Measurements from ENCODE around the gene MAP7.

The MAP7 gene

DNA sequence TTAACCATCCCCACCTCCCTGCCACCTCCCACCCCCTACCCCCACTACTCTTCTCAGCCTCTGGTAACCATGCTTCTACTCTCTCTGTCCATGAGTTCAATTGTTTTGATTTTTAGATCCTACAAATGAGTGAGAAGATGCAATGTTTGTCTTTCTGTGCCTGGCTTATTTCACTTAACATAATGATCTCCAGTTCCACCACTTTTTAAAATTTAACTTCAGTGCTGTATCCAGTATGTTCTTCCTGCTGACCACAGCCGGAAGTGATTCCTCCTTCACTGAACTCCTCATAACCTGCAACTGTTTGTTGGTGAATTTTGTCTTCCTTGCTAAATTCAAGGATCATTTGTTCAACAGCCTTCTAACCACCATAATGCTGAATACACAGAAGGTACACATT is 3.9 kb downstream of the MAP7 start:
- H3K4me3 ChIP-seq (ENCODE audit: control insufficient read depth in 1 of 7, extremely low read depth in 1 of 7, insufficient read depth in 4 of 7, low read depth in 2 of 7, low read length in 6 of 7) = no peak overlapping the region
- 83% methylated on average over 1 of the region's 1 CpG for WGBS (ENCODE audit: insufficient coverage)

DNA sequence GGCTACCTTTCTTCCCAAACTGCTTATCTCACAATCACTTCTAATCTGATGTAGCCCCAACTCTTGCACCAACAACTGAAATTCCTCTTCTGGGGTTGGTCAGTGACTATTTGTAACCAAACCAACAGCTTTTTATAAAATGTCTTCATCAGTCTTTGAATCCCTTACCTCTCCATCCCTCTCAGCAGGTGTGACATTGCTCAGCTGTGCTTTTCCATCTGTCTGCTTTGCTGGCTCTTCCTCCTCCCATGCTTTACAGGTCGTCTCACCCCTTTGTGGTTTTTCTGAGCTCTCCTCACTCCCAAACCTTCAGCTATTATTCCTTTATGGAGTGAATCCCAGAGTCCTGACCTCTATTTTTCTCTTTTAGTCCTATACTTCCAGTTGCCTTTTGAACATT is 5.9 kb downstream of the MAP7 start:
- CTCF ChIA-PET = interaction anchor here (1.1 to 5.2 kb wide), 4 partner anchors 13 to 29 kb away, joined by 3 to 33 read pairs (median 4); no protein-coding TSS in a partner anchor

More for the DNA sequence above, 3.9 kb downstream of the MAP7 start:
- Histone ChIP-seq H3K4me1 (ENCODE audit: control extremely low read depth in 1 of 4, control insufficient read depth in 4 of 4, insufficient read depth in 4 of 4, low read length in 3 of 4) (peaks cover 0 to 27% (median 21%) of the 10 kb centered on the region in 4 experiments), H3K27ac (ENCODE audit: insufficient read depth in 1 of 2, low read depth in 1 of 2, low read length in 2 of 2, poor library complexity in 1 of 2, severe bottlenecking in 2 of 2) (no peak overlapping the region), H3K9me3 (ENCODE audit: control extremely low read depth in 1 of 5, control insufficient read depth in 4 of 5, insufficient read depth in 2 of 5, low read depth in 1 of 5, low read length in 4 of 5) (no peaks in the 10 kb centered on the region), H3K27me3 (replicated peaks in 2 of 5; ENCODE audit: control insufficient read depth in 4 of 5, insufficient read depth in 5 of 5, low read length in 4 of 5) (peaks cover 0 to 2% (median 0%) of the 10 kb centered on the region in 5 experiments), H3K36me3 (ENCODE audit: control insufficient read depth in 4 of 4, insufficient read depth in 4 of 4, low read length in 3 of 4) (no peaks in the 10 kb centered on the region)
- ChIA-PET POLR2A (no interaction called here), CTCF (interaction anchor here (0.8 to 5.2 kb wide), 10 partner anchors 11 to 171 kb away, joined by 3 to 33 read pairs (median 5); no protein-coding TSS in a partner anchor)
- no peak for DNase-seq

DNA sequence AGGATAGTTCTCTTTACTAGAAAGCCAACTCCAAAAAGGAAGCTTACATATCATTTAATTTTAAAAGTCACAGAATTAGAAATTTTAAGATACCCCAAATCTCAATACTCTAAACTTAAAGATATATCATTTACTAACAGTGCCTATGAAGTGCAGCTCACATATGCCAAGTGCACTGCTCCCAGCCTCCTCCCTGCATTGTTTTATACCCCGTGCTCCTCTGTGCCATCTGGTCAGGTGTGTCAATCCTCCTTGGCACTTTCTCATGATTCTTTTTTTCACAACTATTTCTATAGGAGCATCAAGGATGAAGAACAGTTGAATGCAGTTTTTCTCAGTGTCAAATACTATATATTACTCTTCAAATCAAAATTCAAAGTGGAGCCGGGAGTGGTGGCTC is 8.8 kb downstream of the MAP7 start:
- ChIA-PET POLR2A (no interaction called here), CTCF (interaction anchor here (1.0 to 2.8 kb wide), 4 partner anchors 14 to 161 kb away, joined by 3 to 20 read pairs (median 4); no protein-coding TSS in a partner anchor)
- H3K4me3 ChIP-seq (ENCODE audit: control insufficient read depth in 1 of 7, extremely low read depth in 1 of 7, insufficient read depth in 4 of 7, low read depth in 2 of 7, low read length in 6 of 7) = no peak overlapping the region
- no peak for DNase-seq
- WGBS (ENCODE audit: insufficient coverage) = 100% methylated on average over 1 of the region's 2 CpGs
- no peaks in the 10 kb centered on the region for H3K27me3 ChIP-seq (replicated peaks in 2 of 5; ENCODE audit: control insufficient read depth in 4 of 5, insufficient read depth in 5 of 5, low read length in 4 of 5)
- H3K9me3 ChIP-seq (ENCODE audit: control extremely low read depth in 1 of 5, control insufficient read depth in 4 of 5, insufficient read depth in 2 of 5, low read depth in 1 of 5, low read length in 4 of 5) = no peaks in the 10 kb centered on the region
- no peaks in the 10 kb centered on the region for H3K36me3 ChIP-seq (ENCODE audit: control insufficient read depth in 4 of 4, insufficient read depth in 4 of 4, low read length in 3 of 4)
- H3K4me1 ChIP-seq (ENCODE audit: control extremely low read depth in 1 of 4, control insufficient read depth in 4 of 4, insufficient read depth in 4 of 4, low read length in 3 of 4) = peaks cover 7 to 11% (median 8%) of the 10 kb centered on the region in 4 experiments
- no peak overlapping the region for H3K27ac ChIP-seq (ENCODE audit: insufficient read depth in 1 of 2, low read depth in 1 of 2, low read length in 2 of 2, poor library complexity in 1 of 2, severe bottlenecking in 2 of 2)

More for the DNA sequence above, 5.9 kb downstream of the MAP7 start:
- WGBS (ENCODE audit: insufficient coverage) = 71% methylated on average over 1 of the region's 1 CpG
- H3K27me3 ChIP-seq (replicated peaks in 2 of 5; ENCODE audit: control insufficient read depth in 4 of 5, insufficient read depth in 5 of 5, low read length in 4 of 5) = no peaks in the 10 kb centered on the region
- no peak overlapping the region for H3K27ac ChIP-seq (ENCODE audit: insufficient read depth in 1 of 2, low read depth in 1 of 2, low read length in 2 of 2, poor library complexity in 1 of 2, severe bottlenecking in 2 of 2)
- H3K9me3 ChIP-seq (ENCODE audit: control extremely low read depth in 1 of 5, control insufficient read depth in 4 of 5, insufficient read depth in 2 of 5, low read depth in 1 of 5, low read length in 4 of 5) = no peaks in the 10 kb centered on the region
- POLR2A ChIA-PET = no interaction called here
- DNase-seq = no peak
- peaks cover 0 to 12% (median 8%) of the 10 kb centered on the region in 4 experiments for H3K4me1 ChIP-seq (ENCODE audit: control extremely low read depth in 1 of 4, control insufficient read depth in 4 of 4, insufficient read depth in 4 of 4, low read length in 3 of 4)
- H3K36me3 ChIP-seq (ENCODE audit: control insufficient read depth in 4 of 4, insufficient read depth in 4 of 4, low read length in 3 of 4) = no peaks in the 10 kb centered on the region
- no peak overlapping the region for H3K4me3 ChIP-seq (ENCODE audit: control insufficient read depth in 1 of 7, extremely low read depth in 1 of 7, insufficient read depth in 4 of 7, low read depth in 2 of 7, low read length in 6 of 7)

DNA sequence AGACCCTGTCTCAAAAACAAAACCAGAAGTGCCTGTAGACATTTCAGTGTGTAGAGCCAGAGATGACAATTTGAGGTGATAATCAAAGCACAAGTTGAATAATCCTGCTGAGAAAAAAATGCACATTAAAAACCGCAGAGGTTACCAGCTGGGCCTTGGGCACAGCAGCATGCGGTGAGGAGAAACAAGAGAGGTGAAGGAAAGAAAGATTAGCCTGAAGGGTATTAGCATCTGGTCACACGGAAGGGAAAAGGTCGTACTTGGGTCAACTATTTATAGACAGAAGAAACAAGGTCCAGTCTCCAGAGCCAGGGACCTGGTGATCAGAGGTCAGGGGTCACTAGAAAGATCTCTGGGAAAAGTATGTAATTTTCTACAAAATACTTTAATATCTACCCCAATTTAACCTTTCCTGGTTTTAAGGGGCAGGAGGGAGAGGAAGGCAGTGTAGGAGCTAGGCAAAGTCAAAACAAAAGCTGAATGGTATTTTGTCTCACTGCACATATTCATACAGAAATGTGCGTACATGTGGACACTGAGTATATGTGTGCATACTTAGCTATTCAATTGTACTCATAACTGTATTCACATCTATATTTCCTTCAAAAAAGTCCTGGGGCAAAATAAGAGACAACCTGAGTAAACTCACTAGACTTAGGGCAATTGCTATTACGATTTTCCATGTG is 10.1 kb downstream of the MAP7 start:
- DNase-seq = no peak
- POLR2A ChIA-PET = no interaction called here
- no peak overlapping the region for H3K4me3 ChIP-seq (ENCODE audit: control insufficient read depth in 1 of 7, extremely low read depth in 1 of 7, insufficient read depth in 4 of 7, low read depth in 2 of 7, low read length in 6 of 7)
- CTCF ChIA-PET = interaction anchor here (1.1 to 2.8 kb wide), 4 partner anchors 7 to 15 kb away, joined by 3 to 20 read pairs (median 12); partner anchors contain the start of gene MAP7
- peaks cover 0 to 2% (median 0%) of the 10 kb centered on the region in 4 experiments for H3K36me3 ChIP-seq (ENCODE audit: control insufficient read depth in 4 of 4, insufficient read depth in 4 of 4, low read length in 3 of 4)
- H3K27me3 ChIP-seq (replicated peaks in 2 of 5; ENCODE audit: control insufficient read depth in 4 of 5, insufficient read depth in 5 of 5, low read length in 4 of 5) = no peaks in the 10 kb centered on the region
- no peaks in the 10 kb centered on the region for H3K9me3 ChIP-seq (ENCODE audit: control extremely low read depth in 1 of 5, control insufficient read depth in 4 of 5, insufficient read depth in 2 of 5, low read depth in 1 of 5, low read length in 4 of 5)
- no peak overlapping the region for H3K27ac ChIP-seq (ENCODE audit: insufficient read depth in 1 of 2, low read depth in 1 of 2, low read length in 2 of 2, poor library complexity in 1 of 2, severe bottlenecking in 2 of 2)
- H3K4me1 ChIP-seq (ENCODE audit: control extremely low read depth in 1 of 4, control insufficient read depth in 4 of 4, insufficient read depth in 4 of 4, low read length in 3 of 4) = peaks cover 7 to 16% (median 14%) of the 10 kb centered on the region in 4 experiments
- WGBS (ENCODE audit: insufficient coverage) = 87% methylated on average over 4 of the region's 6 CpGs

DNA sequence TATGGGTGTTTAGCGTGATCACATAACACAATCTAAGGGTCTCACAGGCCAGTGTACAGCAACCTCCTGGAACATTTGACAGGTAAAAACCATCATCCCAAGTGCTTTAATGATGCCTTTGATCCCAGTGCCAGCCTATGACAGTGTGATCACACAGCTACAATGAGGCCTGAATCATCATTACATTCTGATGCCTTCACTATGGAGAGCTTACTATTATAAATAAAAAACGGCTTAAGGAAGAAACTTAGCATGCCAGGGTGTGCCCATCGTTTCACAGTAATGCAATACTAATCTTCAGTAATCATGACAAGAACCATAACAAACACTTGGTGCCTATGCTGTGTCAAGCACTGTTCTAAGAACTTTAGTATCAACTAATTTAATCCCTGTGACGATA is 11.4 kb downstream of the MAP7 start:
- DNase-seq = no peak
- H3K36me3 ChIP-seq (ENCODE audit: control insufficient read depth in 4 of 4, insufficient read depth in 4 of 4, low read length in 3 of 4) = peaks cover 0 to 2% (median 0%) of the 10 kb centered on the region in 4 experiments
- no peak overlapping the region for H3K27ac ChIP-seq (ENCODE audit: insufficient read depth in 1 of 2, low read depth in 1 of 2, low read length in 2 of 2, poor library complexity in 1 of 2, severe bottlenecking in 2 of 2)
- H3K27me3 ChIP-seq (replicated peaks in 2 of 5; ENCODE audit: control insufficient read depth in 4 of 5, insufficient read depth in 5 of 5, low read length in 4 of 5) = no peaks in the 10 kb centered on the region
- peaks cover 7 to 26% (median 17%) of the 10 kb centered on the region in 4 experiments for H3K4me1 ChIP-seq (ENCODE audit: control extremely low read depth in 1 of 4, control insufficient read depth in 4 of 4, insufficient read depth in 4 of 4, low read length in 3 of 4)
- ChIA-PET CTCF (interaction anchor here (0.8 to 2.8 kb wide), 6 partner anchors 9 to 151 kb away, joined by 3 to 20 read pairs (median 4); partner anchors contain the start of gene MAP7), POLR2A (no interaction called here)
- H3K4me3 ChIP-seq (ENCODE audit: control insufficient read depth in 1 of 7, extremely low read depth in 1 of 7, insufficient read depth in 4 of 7, low read depth in 2 of 7, low read length in 6 of 7) = no peak overlapping the region
- H3K9me3 ChIP-seq (ENCODE audit: control extremely low read depth in 1 of 5, control insufficient read depth in 4 of 5, insufficient read depth in 2 of 5, low read depth in 1 of 5, low read length in 4 of 5) = no peaks in the 10 kb centered on the region
- WGBS (ENCODE audit: insufficient coverage) = 96% methylated on average over 3 of the region's 4 CpGs

DNA sequence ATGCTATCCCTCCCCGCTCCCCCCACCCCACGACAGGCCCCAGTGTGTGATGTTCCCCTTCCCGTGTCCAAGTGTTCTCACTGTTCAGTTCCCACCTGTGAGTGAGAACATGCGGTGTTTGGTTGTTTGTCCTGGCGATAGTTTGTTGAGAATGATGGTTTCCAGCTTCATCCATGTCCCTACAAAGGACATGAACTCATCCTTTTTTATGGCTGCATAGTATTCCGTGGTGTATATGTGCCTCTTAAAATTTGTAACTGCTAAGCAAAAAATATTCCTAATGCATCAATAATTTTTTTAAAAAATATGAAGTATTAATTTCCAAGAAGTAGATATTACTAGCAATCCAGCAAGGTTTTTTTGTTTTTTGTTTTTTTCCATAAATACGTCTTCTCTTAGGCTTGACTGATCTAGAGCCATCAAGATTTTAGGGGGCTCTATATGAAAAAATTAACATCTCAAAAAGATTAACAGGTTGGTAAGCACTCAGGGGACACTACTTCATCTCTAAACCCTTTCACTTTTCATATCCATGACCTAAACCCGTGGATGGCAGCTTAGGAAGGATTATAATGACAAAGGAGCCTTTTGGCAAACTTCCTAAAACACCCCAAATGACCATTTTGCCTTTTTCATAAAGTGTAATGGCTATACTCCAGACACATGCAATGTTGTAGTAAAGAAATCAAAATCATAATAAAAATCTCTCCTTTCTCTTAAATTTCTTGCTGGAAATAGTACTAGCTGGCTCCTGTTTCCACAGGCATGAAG is 14.2 kb downstream of the MAP7 start:
- Histone ChIP-seq H3K9me3 (ENCODE audit: control extremely low read depth in 1 of 5, control insufficient read depth in 4 of 5, insufficient read depth in 2 of 5, low read depth in 1 of 5, low read length in 4 of 5) (no peaks in the 10 kb centered on the region), H3K4me1 (ENCODE audit: control extremely low read depth in 1 of 4, control insufficient read depth in 4 of 4, insufficient read depth in 4 of 4, low read length in 3 of 4) (peaks cover 11 to 33% (median 20%) of the 10 kb centered on the region in 4 experiments), H3K27ac (ENCODE audit: insufficient read depth in 1 of 2, low read depth in 1 of 2, low read length in 2 of 2, poor library complexity in 1 of 2, severe bottlenecking in 2 of 2) (no peak overlapping the region), H3K27me3 (replicated peaks in 2 of 5; ENCODE audit: control insufficient read depth in 4 of 5, insufficient read depth in 5 of 5, low read length in 4 of 5) (no peaks in the 10 kb centered on the region), H3K36me3 (ENCODE audit: control insufficient read depth in 4 of 4, insufficient read depth in 4 of 4, low read length in 3 of 4) (peaks cover 0 to 2% (median 0%) of the 10 kb centered on the region in 4 experiments), H3K4me3 (ENCODE audit: control insufficient read depth in 1 of 7, extremely low read depth in 1 of 7, insufficient read depth in 4 of 7, low read depth in 2 of 7, low read length in 6 of 7) (peak overlapping the region in 1 of 7 experiments; percentile 13)
- 100% methylated on average over 1 of the region's 8 CpGs for WGBS (ENCODE audit: insufficient coverage)
- ChIA-PET POLR2A (no interaction called here), CTCF (interaction anchor here (0.8 to 1.8 kb wide), 6 partner anchors 9 to 18 kb away, joined by 3 to 11 read pairs (median 6); partner anchors contain the start of gene MAP7)
- DNase-seq = no peak

Data from common myeloid progenitor, CD34-positive (primary cell).